KMS-11 (cell line): ENCODE results near the gene PDE11A.

Source experiments
- H2AFZ ChIP-seq: fragments of 200-600 bp; sonication (generic); 2 replicates; pipeline ENCODE4 v1.6.1; 2016; ENCODE audit warnings: antibody characterized with exemption, mixed run types, low read depth
- H3K27ac ChIP-seq: fragments of 200-600 bp; sonication (generic); 2 replicates; pipeline ENCODE4 v1.6.1; 2016; ENCODE audit warnings: mild to moderate bottlenecking, mixed run types
- H3K27me3 ChIP-seq: fragments of 200-600 bp; sonication (generic); 2 replicates; pipeline ENCODE4 v1.6.1; 2017; ENCODE audit warnings: mild to moderate bottlenecking, low read depth, mixed run types, moderate library complexity; ENCODE audit not compliant: insufficient read depth
- H3K36me3 ChIP-seq: fragments of 200-600 bp; sonication (generic); 2 replicates; pipeline ENCODE4 v1.6.1; 2017; ENCODE audit warnings: mild to moderate bottlenecking, mixed run types; ENCODE audit not compliant: insufficient read depth
- H3K4me1 ChIP-seq: fragments of 200-600 bp; sonication (generic); 2 replicates; pipeline ENCODE4 v1.6.1; 2016; ENCODE audit warnings: mild to moderate bottlenecking, low read depth, mixed run types; ENCODE audit not compliant: poor library complexity, severe bottlenecking
- H3K4me2 ChIP-seq: fragments of 200-600 bp; sonication (generic); 2 replicates; pipeline ENCODE4 v1.7.0; 2016; ENCODE audit warnings: mild to moderate bottlenecking, mixed run types
- H3K4me3 ChIP-seq: fragments of 200-600 bp; sonication (generic); IDR thresholded peaks from 2 replicates; pipeline ENCODE4 v1.6.1; 2017; ENCODE audit warnings: low read depth, low read length, mixed read lengths; ENCODE audit not compliant: insufficient read depth
- H3K79me2 ChIP-seq: fragments of 200-600 bp; sonication (generic); 2 replicates; pipeline ENCODE4 v1.6.1; 2016; ENCODE audit warnings: low read depth, mixed run types; ENCODE audit not compliant: insufficient read depth
- H3K9ac ChIP-seq: fragments of 200-600 bp; sonication (generic); 2 replicates; pipeline ENCODE4 v1.6.1; 2016; ENCODE audit warnings: mild to moderate bottlenecking, mixed run types
- H4K20me1 ChIP-seq: fragments of 200-600 bp; sonication (generic); 2 replicates; pipeline ENCODE4 v1.6.1; 2016; ENCODE audit warnings: mild to moderate bottlenecking, mixed run types; ENCODE audit not compliant: insufficient read depth
- CTCF ChIP-seq: fragments of 200-600 bp; sonication (generic); conservative IDR thresholded peaks from 2 replicates; pipeline ENCODE4 v1.6.1; 2017; ENCODE audit warnings: low read depth, mild to moderate bottlenecking, antibody characterized with exemption, low read length, moderate library complexity, mixed read lengths

The PDE11A gene

GRCh38 chr2:177649568-177650518 is 422.7 kb downstream of the PDE11A start:
- Histone ChIP-seq H3K9ac (no peak overlapping the region), H3K27ac (no peak overlapping the region), H3K79me2 (no peaks in the 10 kb centered on the region), H4K20me1 (no peaks in the 10 kb centered on the region), H3K4me1 (no peaks in the 10 kb centered on the region), H3K4me2 (no peak overlapping the region), H3K4me3 (no peak overlapping the region), H3K36me3 (no peaks in the 10 kb centered on the region), H3K27me3 (no peaks in the 10 kb centered on the region), H2AFZ (no peak overlapping the region)
- TF ChIP-seq CTCF: no peak

DNA sequence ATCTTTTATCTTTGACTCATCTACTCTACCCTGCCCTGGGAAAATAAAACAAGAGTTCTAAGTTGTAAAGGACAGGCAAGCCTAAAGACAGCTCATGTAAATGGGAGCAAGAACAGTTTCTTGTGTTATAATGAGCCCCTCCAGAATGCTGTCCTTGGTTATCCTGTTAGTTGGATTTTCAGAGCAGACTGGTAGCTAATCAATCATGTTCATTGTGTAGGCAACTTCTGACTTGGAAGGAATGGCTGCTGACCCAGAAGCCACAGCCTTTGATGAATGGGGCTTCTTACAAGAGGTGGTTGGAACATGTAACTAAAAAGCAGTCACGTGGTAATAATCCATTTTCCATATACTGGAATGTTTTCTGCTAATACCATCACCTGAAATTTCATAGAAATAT is 425.8 kb downstream of the PDE11A start:
- H4K20me1 ChIP-seq: no peaks in the 10 kb centered on the region
- H3K79me2 ChIP-seq: no peaks in the 10 kb centered on the region
- H3K4me1 ChIP-seq: no peaks in the 10 kb centered on the region
- no peak overlapping the region for H2AFZ ChIP-seq
- no peaks in the 10 kb centered on the region for H3K27me3 ChIP-seq
- no peak for TF ChIP-seq CTCF
- H3K4me3 ChIP-seq: no peak overlapping the region
- no peak overlapping the region for H3K27ac ChIP-seq
- H3K4me2 ChIP-seq: no peak overlapping the region
- H3K36me3 ChIP-seq: no peaks in the 10 kb centered on the region
- no peak overlapping the region for H3K9ac ChIP-seq

DNA sequence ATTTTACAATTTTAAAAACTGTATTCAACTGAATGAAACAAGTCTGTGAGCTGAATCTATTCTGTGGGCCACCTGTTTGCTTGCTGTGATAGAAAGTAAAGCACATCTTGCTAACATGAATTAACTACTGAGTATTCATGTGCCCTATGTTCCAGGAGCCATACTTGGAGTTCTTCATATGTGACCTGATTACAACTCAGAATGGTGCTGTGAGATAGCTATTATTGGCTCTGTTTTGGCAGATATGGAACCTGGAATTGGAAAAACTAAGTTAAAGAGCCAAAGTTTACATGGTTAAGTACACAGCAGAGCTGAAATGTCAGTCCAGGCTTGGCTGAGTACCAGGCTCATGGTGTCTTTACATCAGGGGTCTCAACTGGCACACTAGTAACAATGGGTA is 426.3 kb downstream of the PDE11A start:
- Histone ChIP-seq H3K36me3 (no peaks in the 10 kb centered on the region), H3K9ac (no peak overlapping the region), H3K27ac (no peak overlapping the region), H2AFZ (no peak overlapping the region), H3K79me2 (no peaks in the 10 kb centered on the region), H4K20me1 (no peaks in the 10 kb centered on the region), H3K4me2 (no peak overlapping the region), H3K4me1 (no peaks in the 10 kb centered on the region), H3K4me3 (no peak overlapping the region), H3K27me3 (no peaks in the 10 kb centered on the region)
- no peak for TF ChIP-seq CTCF

- Histone ChIP-seq H4K20me1 (no peaks in the 10 kb centered on the region), H3K36me3 (no peaks in the 10 kb centered on the region), H3K27ac (no peak overlapping the region), H3K27me3 (no peaks in the 10 kb centered on the region), H3K4me1 (no peaks in the 10 kb centered on the region), H3K4me3 (no peak overlapping the region), H2AFZ (no peak overlapping the region), H3K9ac (no peak overlapping the region), H3K4me2 (no peak overlapping the region), H3K79me2 (no peaks in the 10 kb centered on the region)
- no peak for TF ChIP-seq CTCF
These were observed 431.2 kb downstream of the PDE11A start for GRCh38 chr2:177641331-177641730.
